ENCODE results near the gene RANBP10. TPM values are rescaled to one million over a fixed set of nuclear protein-coding genes. Genes with fewer than 3 reads are reported as not detected.

RANBP10 gene

DNA sequence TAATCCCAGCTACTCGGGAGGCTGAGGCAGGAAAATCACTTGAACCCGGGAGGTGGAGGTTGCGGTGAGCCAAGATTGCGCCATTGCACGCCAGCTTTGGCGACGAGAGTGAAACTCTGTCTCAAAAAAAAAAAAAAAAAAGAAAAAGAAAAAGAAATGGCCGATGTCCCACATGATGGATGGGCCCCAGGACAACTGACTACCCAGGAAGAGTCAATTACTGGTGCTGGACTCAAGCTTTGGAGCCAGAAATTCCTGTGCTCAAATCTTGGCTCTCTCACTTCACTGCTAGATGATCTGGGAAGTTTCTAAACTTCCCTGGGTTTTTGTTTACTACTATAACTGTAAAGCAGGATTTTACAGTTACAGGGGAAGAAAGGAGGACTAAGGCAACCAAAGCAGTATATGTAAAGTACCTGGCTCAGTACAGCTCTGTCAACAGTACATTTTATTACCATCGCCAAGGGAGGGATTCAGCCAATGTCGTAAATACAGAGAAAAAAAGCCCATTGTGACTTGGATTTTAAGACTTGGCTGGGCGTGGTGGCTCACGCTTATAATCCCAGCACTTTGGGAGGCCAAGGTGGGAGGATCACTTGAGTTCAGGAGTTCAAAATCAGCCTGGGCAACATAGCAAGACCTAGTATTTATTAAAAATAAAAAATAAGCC, 127.9 kb downstream of the RANBP10 start:
- Histone ChIP-seq H3K9ac (ENCODE audit: low read depth, low read length) (no peak overlapping the region), H3K36me3 (ENCODE audit: insufficient read depth, low read length) (peaks cover 14% of the 10 kb centered on the region), H3K4me3 (ENCODE audit: low read length) (no peak overlapping the region), H3K9me3 (replicated peaks; ENCODE audit: low read length) (no peaks in the 10 kb centered on the region), H3K4me2 (ENCODE audit: low read length) (no peak overlapping the region), H3K4me1 (ENCODE audit: control insufficient read depth, insufficient read depth, low read length) (peaks cover 7% of the 10 kb centered on the region), H3K27me3 (ENCODE audit: control insufficient read depth, insufficient read depth, low read length) (no peaks in the 10 kb centered on the region)

DNA sequence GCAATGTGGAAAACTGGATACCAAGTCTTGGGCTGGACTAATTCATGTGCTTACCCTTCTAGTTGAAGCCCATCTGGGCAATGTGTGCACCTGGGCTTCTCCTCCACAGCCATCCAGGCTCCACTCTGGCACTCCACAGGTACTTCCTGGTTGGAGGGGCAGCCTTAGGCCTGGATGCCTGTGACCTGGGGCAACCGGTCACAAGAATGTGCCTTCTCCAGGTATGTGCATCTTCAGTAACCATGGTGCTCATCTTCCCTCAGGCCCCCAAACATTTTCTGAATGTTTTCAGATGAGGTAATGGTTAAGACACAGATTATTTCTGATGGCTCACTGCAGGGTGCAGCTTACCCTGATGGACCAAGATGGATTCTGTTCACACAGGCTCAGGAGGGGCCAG, 128.6 kb downstream of the RANBP10 start:
- no peaks in the 10 kb centered on the region for H3K9me3 ChIP-seq (replicated peaks; ENCODE audit: low read length)
- no peak overlapping the region for H3K9ac ChIP-seq (ENCODE audit: low read depth, low read length)
- peaks cover 8% of the 10 kb centered on the region for H3K36me3 ChIP-seq (ENCODE audit: insufficient read depth, low read length)
- H3K27me3 ChIP-seq (ENCODE audit: control insufficient read depth, insufficient read depth, low read length), result no peaks in the 10 kb centered on the region
- H3K4me1 ChIP-seq (ENCODE audit: control insufficient read depth, insufficient read depth, low read length), result peaks cover 15% of the 10 kb centered on the region
- no peak overlapping the region for H3K4me3 ChIP-seq (ENCODE audit: low read length)
- no peak overlapping the region for H3K4me2 ChIP-seq (ENCODE audit: low read length)

DNA sequence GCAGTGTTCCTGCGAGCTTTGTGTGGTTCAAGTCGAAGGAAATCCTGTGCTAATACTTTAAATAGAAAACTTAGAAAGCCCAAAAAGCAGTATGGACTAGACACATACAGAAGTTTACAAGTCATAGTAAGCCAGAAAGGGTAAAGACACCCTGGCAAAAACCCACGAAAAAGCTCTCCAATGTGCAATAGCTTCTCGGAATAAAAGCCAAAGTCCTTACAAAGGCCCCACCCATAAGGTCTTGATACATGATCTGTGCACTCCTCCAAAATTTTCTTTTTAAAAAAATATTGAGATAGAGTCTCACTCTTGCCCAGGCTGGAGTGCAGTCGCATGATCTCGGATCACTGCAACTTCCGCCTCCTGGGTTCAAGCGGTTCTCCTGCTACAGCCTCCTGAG, 129.4 kb downstream of the RANBP10 start:
- no peak overlapping the region for H3K4me3 ChIP-seq (ENCODE audit: low read length)
- no peaks in the 10 kb centered on the region for H3K9me3 ChIP-seq (replicated peaks; ENCODE audit: low read length)
- H3K9ac ChIP-seq (ENCODE audit: low read depth, low read length), result no peak overlapping the region
- H3K4me2 ChIP-seq (ENCODE audit: low read length), result no peak overlapping the region
- peaks cover 6% of the 10 kb centered on the region for H3K36me3 ChIP-seq (ENCODE audit: insufficient read depth, low read length)
- peaks cover 15% of the 10 kb centered on the region for H3K4me1 ChIP-seq (ENCODE audit: control insufficient read depth, insufficient read depth, low read length)
- H3K27me3 ChIP-seq (ENCODE audit: control insufficient read depth, insufficient read depth, low read length), result no peaks in the 10 kb centered on the region

DNA sequence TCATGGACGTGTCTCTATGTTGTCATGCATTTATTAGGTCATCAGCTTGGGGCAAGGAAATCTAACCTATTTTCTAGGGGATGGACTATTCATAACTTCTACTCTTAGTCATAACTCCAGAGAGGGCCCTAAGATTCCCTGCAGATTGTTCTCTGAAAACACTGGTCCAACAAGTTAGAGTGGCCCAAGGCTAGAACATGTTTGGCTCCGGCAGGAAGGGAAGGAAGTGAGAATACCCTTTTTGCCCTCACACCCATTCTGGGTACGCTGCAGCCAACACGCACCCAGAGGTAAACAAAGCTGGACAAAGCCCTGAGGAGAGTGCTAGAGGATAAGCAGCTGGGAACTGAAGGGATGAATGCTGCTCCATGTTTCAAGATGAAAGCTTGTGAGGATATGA, 129.8 kb downstream of the RANBP10 start:
- H3K9ac ChIP-seq (ENCODE audit: low read depth, low read length), result no peak overlapping the region

DNA sequence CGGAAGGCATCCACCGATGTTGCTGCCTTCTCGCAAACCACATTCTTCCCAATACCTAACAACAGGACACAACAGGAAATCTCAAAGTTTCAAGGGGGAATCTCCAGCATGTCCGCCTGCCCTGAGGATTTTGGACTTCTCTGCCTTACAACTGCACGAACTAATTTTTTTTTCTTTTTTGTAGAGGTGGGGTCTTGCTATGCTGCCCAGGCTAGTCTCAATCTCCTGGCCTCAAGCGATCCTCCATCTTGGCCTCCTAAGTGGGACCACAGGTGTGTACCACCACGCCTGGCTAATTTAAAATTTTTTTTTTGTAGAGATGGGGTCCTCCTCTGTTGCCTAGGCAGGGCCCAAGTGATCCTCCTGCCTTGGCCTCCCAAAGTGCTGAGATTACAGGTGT, 130.4 kb downstream of the RANBP10 start:
- Histone ChIP-seq H3K36me3 (ENCODE audit: insufficient read depth, low read length) (peaks cover 6% of the 10 kb centered on the region), H3K4me1 (ENCODE audit: control insufficient read depth, insufficient read depth, low read length) (peaks cover 15% of the 10 kb centered on the region), H3K4me2 (ENCODE audit: low read length) (no peak overlapping the region), H3K9ac (ENCODE audit: low read depth, low read length) (no peak overlapping the region), H3K4me3 (ENCODE audit: low read length) (no peak overlapping the region), H3K9me3 (replicated peaks; ENCODE audit: low read length) (no peaks in the 10 kb centered on the region), H3K27me3 (ENCODE audit: control insufficient read depth, insufficient read depth, low read length) (no peaks in the 10 kb centered on the region)

More for the DNA sequence above, 129.8 kb downstream of the RANBP10 start:
- Histone ChIP-seq H3K4me1 (ENCODE audit: control insufficient read depth, insufficient read depth, low read length) (peaks cover 15% of the 10 kb centered on the region), H3K36me3 (ENCODE audit: insufficient read depth, low read length) (peaks cover 6% of the 10 kb centered on the region), H3K27me3 (ENCODE audit: control insufficient read depth, insufficient read depth, low read length) (no peaks in the 10 kb centered on the region), H3K4me3 (ENCODE audit: low read length) (no peak overlapping the region), H3K9me3 (replicated peaks; ENCODE audit: low read length) (no peaks in the 10 kb centered on the region), H3K4me2 (ENCODE audit: low read length) (no peak overlapping the region)

DNA sequence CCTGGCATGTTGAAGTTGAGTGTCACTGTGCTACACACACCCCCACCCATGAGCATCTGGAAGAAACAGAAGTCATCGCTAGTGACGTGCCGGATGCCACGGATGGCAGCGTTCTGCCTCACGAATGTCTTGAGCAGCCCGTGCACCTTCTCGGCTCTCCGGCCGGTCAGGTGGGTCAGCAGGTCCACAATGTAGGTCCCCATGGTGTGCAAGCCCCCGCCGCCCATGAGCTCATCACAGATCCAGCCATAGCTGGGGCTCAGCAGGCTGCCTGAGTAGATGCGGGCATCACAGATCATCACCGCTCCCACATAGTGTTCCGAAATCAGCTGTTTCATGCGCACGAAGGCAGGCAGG, 130.8 kb downstream of the RANBP10 start:
- no peak overlapping the region for H3K9ac ChIP-seq (ENCODE audit: low read depth, low read length)
- H3K4me3 ChIP-seq (ENCODE audit: low read length), result no peak overlapping the region
- H3K27me3 ChIP-seq (ENCODE audit: control insufficient read depth, insufficient read depth, low read length), result no peaks in the 10 kb centered on the region
- peaks cover 6% of the 10 kb centered on the region for H3K36me3 ChIP-seq (ENCODE audit: insufficient read depth, low read length)
- no peaks in the 10 kb centered on the region for H3K9me3 ChIP-seq (replicated peaks; ENCODE audit: low read length)
- H3K4me1 ChIP-seq (ENCODE audit: control insufficient read depth, insufficient read depth, low read length), result peaks cover 15% of the 10 kb centered on the region
- H3K4me2 ChIP-seq (ENCODE audit: low read length), result no peak overlapping the region

DNA sequence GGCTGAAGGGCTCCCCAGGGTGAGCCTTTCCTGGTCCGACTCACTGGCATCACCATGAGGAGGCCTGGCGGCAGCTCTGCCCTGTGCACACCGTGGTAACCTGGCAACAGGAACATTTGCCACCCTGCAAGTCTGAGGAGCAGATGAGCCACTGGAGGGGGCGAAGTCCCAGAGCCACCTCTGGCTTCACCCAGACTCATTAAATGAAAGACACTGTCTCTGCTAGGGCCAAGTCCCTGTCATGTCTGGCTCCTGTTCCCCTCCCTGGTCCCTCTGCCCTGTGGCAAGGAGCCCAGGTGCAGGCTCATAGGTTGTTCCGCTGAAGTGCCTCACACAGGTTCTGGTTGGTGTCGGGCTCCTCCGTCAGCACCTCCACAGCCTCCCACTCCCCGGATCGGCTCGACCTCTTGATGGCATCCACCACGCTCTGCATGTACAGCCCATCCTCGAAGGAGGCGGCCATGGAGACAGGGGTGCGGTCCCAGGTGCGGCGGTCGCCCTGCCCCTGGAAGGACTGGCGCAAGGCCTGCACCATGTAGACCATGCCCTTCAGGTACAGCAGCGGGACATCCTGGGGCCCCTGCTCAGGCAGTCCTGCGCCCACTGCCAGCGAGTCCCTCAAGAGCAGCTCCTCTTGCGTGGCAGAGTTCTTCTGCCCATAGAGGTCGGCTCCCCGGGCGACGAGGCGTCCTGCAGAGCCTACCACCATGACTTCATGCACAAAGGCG, 131.3 kb downstream of the RANBP10 start:
- H3K9ac ChIP-seq (ENCODE audit: low read depth, low read length), result no peak overlapping the region
- no peak overlapping the region for H3K4me2 ChIP-seq (ENCODE audit: low read length)
- H3K9me3 ChIP-seq (replicated peaks; ENCODE audit: low read length), result no peaks in the 10 kb centered on the region
- peaks cover 6% of the 10 kb centered on the region for H3K36me3 ChIP-seq (ENCODE audit: insufficient read depth, low read length)
- H3K4me3 ChIP-seq (ENCODE audit: low read length), result no peak overlapping the region
- peaks cover 15% of the 10 kb centered on the region for H3K4me1 ChIP-seq (ENCODE audit: control insufficient read depth, insufficient read depth, low read length)
- H3K27me3 ChIP-seq (ENCODE audit: control insufficient read depth, insufficient read depth, low read length), result no peaks in the 10 kb centered on the region

DNA sequence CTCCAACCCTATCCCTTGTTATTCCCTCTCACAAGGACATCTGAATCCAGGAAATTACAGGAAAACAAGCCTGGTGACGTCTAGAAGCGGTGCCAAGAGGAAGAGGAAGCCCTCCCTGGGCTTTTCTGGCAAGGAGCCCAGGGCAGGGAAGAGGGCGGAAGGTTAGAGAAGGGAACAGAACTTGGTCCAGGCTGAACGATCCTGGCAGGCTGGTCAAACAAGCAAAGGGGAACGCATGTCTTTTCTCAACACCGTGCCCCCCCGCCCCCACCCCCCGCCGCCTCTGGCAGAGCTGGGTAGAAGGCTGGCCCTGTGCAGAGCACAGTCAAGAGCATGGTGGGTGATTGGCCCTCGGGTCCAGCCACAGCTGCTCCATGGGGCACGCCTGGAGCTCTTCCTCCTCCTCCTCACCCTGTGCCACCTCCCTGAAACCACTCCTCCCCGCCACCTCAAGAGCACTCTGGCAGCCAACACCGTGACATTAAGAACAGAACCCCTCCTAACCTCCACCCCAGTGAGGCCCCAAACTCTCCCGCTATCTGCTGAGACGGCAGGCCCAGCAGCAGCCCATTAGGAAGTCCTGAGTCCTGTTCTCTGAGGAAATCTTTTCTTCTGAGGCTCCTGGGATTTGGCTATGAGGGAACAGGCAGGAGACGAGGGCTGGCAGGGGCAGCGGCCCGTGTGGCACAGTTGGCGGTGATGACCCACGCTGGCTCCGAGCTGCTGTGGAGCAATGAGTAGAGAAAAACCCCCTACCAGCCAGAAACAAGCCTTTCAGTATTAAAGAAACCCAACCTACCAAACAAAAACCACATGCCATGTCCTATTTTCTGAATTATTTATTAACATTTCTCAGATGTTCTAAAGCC, 132.4 kb downstream of the RANBP10 start:
- Histone ChIP-seq H3K9ac (ENCODE audit: low read depth, low read length) (peak overlapping the region; percentile 25), H3K4me1 (ENCODE audit: control insufficient read depth, insufficient read depth, low read length) (peaks cover 15% of the 10 kb centered on the region), H3K9me3 (replicated peaks; ENCODE audit: low read length) (no peaks in the 10 kb centered on the region), H3K36me3 (ENCODE audit: insufficient read depth, low read length) (peaks cover 6% of the 10 kb centered on the region), H3K4me3 (ENCODE audit: low read length) (no peak overlapping the region), H3K4me2 (ENCODE audit: low read length) (no peak overlapping the region), H3K27me3 (ENCODE audit: control insufficient read depth, insufficient read depth, low read length) (no peaks in the 10 kb centered on the region)

Small RNA genes within 50 kb of the gene (small RNA-seq; reads per million reads assigned to genes)
- not detected for gene AC040162.2
